ENCODE measurements around the gene N4BP2L1.

GRCh38 chr13:32431361-32431760 lies 3.4 kb upstream of the N4BP2L1 start:
- TF ChIP-seq, protein P1, sequence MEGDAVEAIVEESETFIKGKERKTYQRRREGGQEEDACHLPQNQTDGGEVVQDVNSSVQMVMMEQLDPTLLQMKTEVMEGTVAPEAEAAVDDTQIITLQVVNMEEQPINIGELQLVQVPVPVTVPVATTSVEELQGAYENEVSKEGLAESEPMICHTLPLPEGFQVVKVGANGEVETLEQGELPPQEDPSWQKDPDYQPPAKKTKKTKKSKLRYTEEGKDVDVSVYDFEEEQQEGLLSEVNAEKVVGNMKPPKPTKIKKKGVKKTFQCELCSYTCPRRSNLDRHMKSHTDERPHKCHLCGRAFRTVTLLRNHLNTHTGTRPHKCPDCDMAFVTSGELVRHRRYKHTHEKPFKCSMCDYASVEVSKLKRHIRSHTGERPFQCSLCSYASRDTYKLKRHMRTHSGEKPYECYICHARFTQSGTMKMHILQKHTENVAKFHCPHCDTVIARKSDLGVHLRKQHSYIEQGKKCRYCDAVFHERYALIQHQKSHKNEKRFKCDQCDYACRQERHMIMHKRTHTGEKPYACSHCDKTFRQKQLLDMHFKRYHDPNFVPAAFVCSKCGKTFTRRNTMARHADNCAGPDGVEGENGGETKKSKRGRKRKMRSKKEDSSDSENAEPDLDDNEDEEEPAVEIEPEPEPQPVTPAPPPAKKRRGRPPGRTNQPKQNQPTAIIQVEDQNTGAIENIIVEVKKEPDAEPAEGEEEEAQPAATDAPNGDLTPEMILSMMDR (IDR thresholded peaks at IDR 0.05) = no peak
- no peak for TF ChIP-seq POLR2A (IDR thresholded peaks at IDR 0.05)
